ENCODE data around the gene RB1.
A peak's percentile ranks its signal among the peaks of the same experiment; 100 is the strongest.

The RB1 gene

GRCh38 chr13:48486836-48487235 is 183.3 kb downstream of the RB1 start:
- H3K4me1 ChIP-seq, result peaks cover 46% of the 10 kb centered on the region

GRCh38 chr13:48487968-48488367 is 184.4 kb downstream of the RB1 start:
- H3K9me3 ChIP-seq, result peaks cover 35% of the 10 kb centered on the region
- peaks cover 67% of the 10 kb centered on the region for H3K36me3 ChIP-seq
- peaks cover 55% of the 10 kb centered on the region for H3K4me1 ChIP-seq
- no peaks in the 10 kb centered on the region for H3K27me3 ChIP-seq
- H3K4me3 ChIP-seq, result no peak overlapping the region
- H3K9ac ChIP-seq, result no peak overlapping the region
- no peaks in the 10 kb centered on the region for H4K20me1 ChIP-seq
- no peak for TF ChIP-seq Cebpa-rat (IDR thresholded peaks at IDR 0.05)
- no peak overlapping the region for H3K4me2 ChIP-seq
- no peak overlapping the region for H3K27ac ChIP-seq

More at GRCh38 chr13:48486836-48487235, 183.3 kb downstream of the RB1 start:
- Histone ChIP-seq H3K27ac (no peak overlapping the region), H3K9me3 (peaks cover 35% of the 10 kb centered on the region), H3K36me3 (peaks cover 79% of the 10 kb centered on the region), H3K9ac (no peak overlapping the region), H3K4me2 (no peak overlapping the region), H3K27me3 (no peaks in the 10 kb centered on the region), H4K20me1 (no peaks in the 10 kb centered on the region), H3K4me3 (no peak overlapping the region)
- no peak for TF ChIP-seq Cebpa-rat (IDR thresholded peaks at IDR 0.05)

GRCh38 chr13:48488995-48489394 is 185.4 kb downstream of the RB1 start:
- Histone ChIP-seq H3K36me3 (peaks cover 57% of the 10 kb centered on the region), H3K27ac (peak overlapping the region; percentile 94; the same call in 1 of the 2 replicates)

GRCh38 chr13:48489666-48490065 is 186.1 kb downstream of the RB1 start:
- no peak overlapping the region for H3K9ac ChIP-seq
- H3K9me3 ChIP-seq, result peaks cover 35% of the 10 kb centered on the region
- H3K27me3 ChIP-seq, result no peaks in the 10 kb centered on the region
- H3K4me2 ChIP-seq, result peak overlapping the region; percentile 95
- H3K4me1 ChIP-seq, result peaks cover 72% of the 10 kb centered on the region
- H3K4me3 ChIP-seq, result 0 out of 2 replicates have a peak overlapping the region, but pooled peaks have one; percentile 5
- no peak for TF ChIP-seq Cebpa-rat (IDR thresholded peaks at IDR 0.05)
- peak overlapping the region; percentile 94 for H3K27ac ChIP-seq
- H3K36me3 ChIP-seq, result peaks cover 55% of the 10 kb centered on the region
- H4K20me1 ChIP-seq, result no peaks in the 10 kb centered on the region

More at GRCh38 chr13:48488995-48489394, 185.4 kb downstream of the RB1 start:
- Histone ChIP-seq H3K9ac (no peak overlapping the region), H3K4me2 (peak overlapping the region; percentile 95; the same call in 1 of the 2 replicates), H3K4me3 (no peak overlapping the region), H4K20me1 (no peaks in the 10 kb centered on the region), H3K4me1 (peaks cover 65% of the 10 kb centered on the region), H3K27me3 (no peaks in the 10 kb centered on the region), H3K9me3 (peaks cover 35% of the 10 kb centered on the region)
- TF ChIP-seq Cebpa-rat (IDR thresholded peaks at IDR 0.05), result no peak

- peak overlapping the region; percentile 81; the same call in 1 of the 2 replicates for H3K9ac ChIP-seq
- H3K27me3 ChIP-seq, result no peaks in the 10 kb centered on the region
- H3K4me1 ChIP-seq, result peaks cover 75% of the 10 kb centered on the region
- peaks cover 33% of the 10 kb centered on the region for H3K9me3 ChIP-seq
- H3K4me2 ChIP-seq, result peak overlapping the region; percentile 95
- H3K4me3 ChIP-seq, result 0 out of 2 replicates have a peak overlapping the region, but pooled peaks have one; percentile 5
- H3K36me3 ChIP-seq, result peaks cover 50% of the 10 kb centered on the region
- no peaks in the 10 kb centered on the region for H4K20me1 ChIP-seq
- TF ChIP-seq Cebpa-rat (IDR thresholded peaks at IDR 0.05), result no peak
- peak overlapping the region; percentile 94 for H3K27ac ChIP-seq
Measured at GRCh38 chr13:48490241-48490640, 186.7 kb downstream of the RB1 start.

- Histone ChIP-seq H3K4me3 (peak overlapping the region; percentile 63), H3K9me3 (peaks cover 21% of the 10 kb centered on the region), H3K4me1 (peaks cover 79% of the 10 kb centered on the region), H3K9ac (peak overlapping the region; percentile 81), H3K27ac (peak overlapping the region; percentile 94), H3K27me3 (no peaks in the 10 kb centered on the region), H4K20me1 (no peaks in the 10 kb centered on the region), H3K36me3 (peaks cover 43% of the 10 kb centered on the region), H3K4me2 (peak overlapping the region; percentile 95)
- no peak for TF ChIP-seq Cebpa-rat (IDR thresholded peaks at IDR 0.05)
Measured at GRCh38 chr13:48491423-48492095, 188.0 kb downstream of the RB1 start.

- no peak for TF ChIP-seq Cebpa-rat (IDR thresholded peaks at IDR 0.05)
- H3K27me3 ChIP-seq, result no peaks in the 10 kb centered on the region
- H3K36me3 ChIP-seq, result peaks cover 38% of the 10 kb centered on the region
- peak overlapping the region; percentile 63 for H3K4me3 ChIP-seq
- H3K9me3 ChIP-seq, result peaks cover 17% of the 10 kb centered on the region
- H3K9ac ChIP-seq, result peak overlapping the region; percentile 81
- H3K4me1 ChIP-seq, result peaks cover 83% of the 10 kb centered on the region
- peak overlapping the region; percentile 94 for H3K27ac ChIP-seq
- H4K20me1 ChIP-seq, result no peaks in the 10 kb centered on the region
- peak overlapping the region; percentile 95 for H3K4me2 ChIP-seq
Measured at GRCh38 chr13:48492096-48492440, 188.5 kb downstream of the RB1 start.

- peaks cover 12% of the 10 kb centered on the region for H3K9me3 ChIP-seq
- H3K27ac ChIP-seq, result peak overlapping the region; percentile 94
- TF ChIP-seq Cebpa-rat (IDR thresholded peaks at IDR 0.05), result no peak
- no peaks in the 10 kb centered on the region for H4K20me1 ChIP-seq
- H3K9ac ChIP-seq, result peak overlapping the region; percentile 81
- peak overlapping the region; percentile 63 for H3K4me3 ChIP-seq
- H3K4me2 ChIP-seq, result peak overlapping the region; percentile 95
- H3K36me3 ChIP-seq, result peaks cover 33% of the 10 kb centered on the region
- no peaks in the 10 kb centered on the region for H3K27me3 ChIP-seq
- peaks cover 88% of the 10 kb centered on the region for H3K4me1 ChIP-seq
Measured at GRCh38 chr13:48492470-48493065, 189.0 kb downstream of the RB1 start.

- Histone ChIP-seq H3K4me3 (peak overlapping the region; percentile 63), H3K27ac (peak overlapping the region; percentile 94), H3K9ac (peak overlapping the region; percentile 81), H3K27me3 (no peaks in the 10 kb centered on the region), H3K4me2 (peak overlapping the region; percentile 95), H4K20me1 (no peaks in the 10 kb centered on the region), H3K9me3 (peaks cover 5% of the 10 kb centered on the region), H3K36me3 (peaks cover 32% of the 10 kb centered on the region), H3K4me1 (peaks cover 94% of the 10 kb centered on the region)
- no peak for TF ChIP-seq Cebpa-rat (IDR thresholded peaks at IDR 0.05)
Measured at GRCh38 chr13:48493066-48493765, 189.7 kb downstream of the RB1 start.

All from BLaER1 (cell line).